CD14-positive monocyte (primary cell): ENCODE data around the gene BRMS1L. TPM values are rescaled to one million over a fixed set of nuclear protein-coding genes. Genes with fewer than 3 reads are reported as not detected.

Source experiments
- DNase-seq, 3 donors: peaks; one replicate each; pipeline ENCODE4 v3.0.0-alpha.2; 2011 to 2022
- H2AFZ ChIP-seq: 2 replicates; pipeline ENCODE4 v1.6.0; 2012; ENCODE audit warnings: mild to moderate bottlenecking, low read depth, low read length, inconsistent platforms; ENCODE audit not compliant: insufficient read depth, poor library complexity, severe bottlenecking
- H3K27ac ChIP-seq, 2 donors: 1 replicate in 1 of 2; 2 replicates in 1 of 2; pipeline ENCODE4 v1.5.1; 2012 to 2013; ENCODE audit warnings: low read length in 2 of 2, control low read depth in 1 of 2, inconsistent platforms in 1 of 2, low read depth in 1 of 2, mild to moderate bottlenecking in 1 of 2
- H3K27me3 ChIP-seq, 2 donors: one replicate each; pipeline versions ENCODE4 v1.6.0 to v1.6.1; 2011 to 2013; ENCODE audit warnings: low read length in 2 of 2; ENCODE audit not compliant: control insufficient read depth in 2 of 2, insufficient read depth in 2 of 2
- H3K36me3 ChIP-seq, 2 donors: replicated peaks in 1 of 2; 1 replicate in 1 of 2; 2 replicates in 1 of 2; pipeline versions ENCODE4 v1.5.1 to v1.6.1; 2012 to 2013; ENCODE audit warnings: low read length in 2 of 2, control low read depth in 1 of 2, inconsistent platforms in 1 of 2, mild to moderate bottlenecking in 1 of 2; ENCODE audit not compliant: insufficient read depth in 2 of 2, control insufficient read depth in 1 of 2
- H3K4me1 ChIP-seq, 2 donors: 1 replicate in 1 of 2; 2 replicates in 1 of 2; pipeline versions ENCODE4 v1.5.1 to v1.6.1; 2012 to 2013; ENCODE audit warnings: low read length in 2 of 2, control low read depth in 1 of 2, inconsistent platforms in 1 of 2, mild to moderate bottlenecking in 1 of 2, moderate library complexity in 1 of 2; ENCODE audit not compliant: insufficient read depth in 2 of 2, control insufficient read depth in 1 of 2
- H3K4me2 ChIP-seq: replicated peaks from 2 replicates; pipeline ENCODE3; 2012; ENCODE audit warnings: low read length, moderate library complexity, mild to moderate bottlenecking; ENCODE audit not compliant: poor library complexity, severe bottlenecking; ENCODE audit errors: extremely low read depth
- H3K4me3 ChIP-seq, 3 experiments: fragments of 200-600 bp in 1 of 3; sonication (generic) in 1 of 3; replicated peaks in 1 of 3; 1 replicate in 2 of 3; 2 replicates in 1 of 3; pipeline ENCODE4 v1.5.1; 2011 to 2013; ENCODE audit warnings: low read length in 3 of 3, mild to moderate bottlenecking in 3 of 3, control low read depth in 2 of 3, low read depth in 2 of 3, inconsistent platforms in 1 of 3, moderate library complexity in 1 of 3
- H3K79me2 ChIP-seq: 2 replicates; pipeline ENCODE4 v1.6.0; 2012; ENCODE audit warnings: mild to moderate bottlenecking, control low read depth, inconsistent platforms, low read length, moderate library complexity; ENCODE audit not compliant: insufficient read depth
- H3K9ac ChIP-seq: 2 replicates; pipeline ENCODE4 v1.6.0; 2017; ENCODE audit warnings: low read length, mild to moderate bottlenecking; ENCODE audit not compliant: insufficient read depth, poor library complexity, severe bottlenecking
- H3K9me3 ChIP-seq, 2 donors: replicated peaks in 1 of 2; 1 replicate in 1 of 2; 2 replicates in 1 of 2; pipeline versions ENCODE4 v1.5.1 to v1.6.1; 2012 to 2013; ENCODE audit warnings: low read length in 2 of 2, control low read depth in 1 of 2; ENCODE audit not compliant: control insufficient read depth in 1 of 2, insufficient read depth in 1 of 2
- H4K20me1 ChIP-seq: 2 replicates; pipeline ENCODE4 v1.6.0; 2012; ENCODE audit warnings: mild to moderate bottlenecking, low read length, control low read depth, moderate library complexity; ENCODE audit not compliant: insufficient read depth
- H3K27ac Mint-ChIP-seq, 7 donors: one replicate each; pipeline ENCODE4 v1.8.0; 2020; ENCODE audit warnings: mild to moderate bottlenecking in 7 of 7, mixed read lengths in 7 of 7, moderate library complexity in 6 of 7, inconsistent platforms in 2 of 7
- H3K27me3 Mint-ChIP-seq, 3 donors: one replicate each; pipeline ENCODE4 v1.8.0; 2021 to 2022; ENCODE audit warnings: low read depth in 3 of 3, mild to moderate bottlenecking in 3 of 3, mixed read lengths in 3 of 3, moderate library complexity in 3 of 3, inconsistent platforms in 1 of 3
- H3K36me3 Mint-ChIP-seq, 2 donors: one replicate each; pipeline ENCODE4 v1.8.0; 2020; ENCODE audit warnings: mixed read lengths in 2 of 2, inconsistent platforms in 1 of 2, mild to moderate bottlenecking in 1 of 2
- H3K4me1 Mint-ChIP-seq: one replicate; pipeline ENCODE4 v1.8.0; 2020; ENCODE audit warnings: mild to moderate bottlenecking, mixed read lengths
- H3K4me3 Mint-ChIP-seq, 2 donors: one replicate each; pipeline ENCODE4 v1.8.0; 2020; ENCODE audit warnings: mild to moderate bottlenecking in 2 of 2, mixed read lengths in 2 of 2, moderate library complexity in 1 of 2
- H3K9me3 Mint-ChIP-seq, 7 donors: one replicate each; pipeline ENCODE4 v1.8.0; 2020 to 2022; ENCODE audit warnings: mixed read lengths in 7 of 7, mild to moderate bottlenecking in 6 of 7, moderate library complexity in 6 of 7, inconsistent platforms in 2 of 7
- WGBS: methylation state at CpG from one replicate; pipeline ENCODE4 v1.1.5; 2013; ENCODE audit warnings: missing lambda C conversion rate; ENCODE audit not compliant: insufficient coverage; 5-methylcytosine and 5-hydroxymethylcytosine counted together
- intact Hi-C, 2 donors: fragments of 100-400 bp; cut with micrococcal nuclease; formaldehyde crosslinking; loops; one replicate each; pipeline versions ENCODE4 v1.15.0 to v1.15.1; 2023
- polyA plus RNA-seq, 3 donors: library from polyadenylated mRNA; depleted of rRNA in 1 of 3; unstranded in 2 of 3; stranded (reverse) in 1 of 3; fragments of 300-500 nt in 2 of 3; fragments of >200 nt in 1 of 3; fragmentation: Illumina TruSeq in 2 of 3; gene quantifications; 1 replicate in 2 of 3; 2 replicates in 1 of 3; pipeline ENCODE4 v1.2.3, GENCODE V29; 2012 to 2021
- TF ChIP-seq, protein P1 (sequence below): fragments of 200-600 bp; IDR thresholded peaks from one replicate; pipeline ENCODE4 v1.8.0; 2022; ENCODE audit warnings: antibody characterized with exemption, mild to moderate bottlenecking

BRMS1L gene
- polyA plus RNA-seq, 3 donors: 0.86 to 2.1 (median 1.7) TPM

DNA sequence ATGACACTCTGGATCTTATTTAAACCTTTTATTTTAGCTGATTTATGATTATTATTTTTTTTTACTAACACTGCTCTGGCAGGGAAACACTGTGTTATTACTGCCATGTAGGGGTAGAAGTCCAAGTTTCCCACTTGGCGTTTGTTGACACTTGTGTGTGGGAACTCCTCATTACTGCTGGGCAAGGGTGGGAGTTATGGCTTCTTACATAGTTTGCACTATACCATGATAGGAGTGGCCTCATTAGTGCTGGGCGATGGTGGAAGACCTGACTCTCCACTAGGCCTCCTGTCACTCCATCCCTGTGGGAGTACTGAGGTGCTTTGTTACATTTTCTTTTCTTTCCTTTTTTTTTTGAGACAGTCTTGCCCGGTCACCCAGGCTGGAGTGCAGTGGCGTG is 83.5 kb downstream of the BRMS1L start:
- Histone ChIP-seq H3K4me3 (no peak overlapping the region), H3K4me2 (no peak overlapping the region), H3K9me3 (no peaks in the 10 kb centered on the region), H4K20me1 (no peaks in the 10 kb centered on the region), H3K4me1 (no peaks in the 10 kb centered on the region), H3K79me2 (no peaks in the 10 kb centered on the region), H3K36me3 (no peaks in the 10 kb centered on the region), H3K9ac (no peak overlapping the region), H3K27me3 (no peaks in the 10 kb centered on the region), H3K27ac (no peak overlapping the region), H2AFZ (no peak overlapping the region)
- Mint-ChIP-seq H3K27me3 (peaks cover 3 to 9% (median 3%) of the 10 kb centered on the region in 3 donors), H3K27ac (no peak overlapping the region), H3K36me3 (no peaks in the 10 kb centered on the region), H3K9me3 (peaks cover 0 to 2% (median 0%) of the 10 kb centered on the region in 7 donors), H3K4me1 (no peaks in the 10 kb centered on the region), H3K4me3 (no peak overlapping the region)
- TF ChIP-seq, protein P1, sequence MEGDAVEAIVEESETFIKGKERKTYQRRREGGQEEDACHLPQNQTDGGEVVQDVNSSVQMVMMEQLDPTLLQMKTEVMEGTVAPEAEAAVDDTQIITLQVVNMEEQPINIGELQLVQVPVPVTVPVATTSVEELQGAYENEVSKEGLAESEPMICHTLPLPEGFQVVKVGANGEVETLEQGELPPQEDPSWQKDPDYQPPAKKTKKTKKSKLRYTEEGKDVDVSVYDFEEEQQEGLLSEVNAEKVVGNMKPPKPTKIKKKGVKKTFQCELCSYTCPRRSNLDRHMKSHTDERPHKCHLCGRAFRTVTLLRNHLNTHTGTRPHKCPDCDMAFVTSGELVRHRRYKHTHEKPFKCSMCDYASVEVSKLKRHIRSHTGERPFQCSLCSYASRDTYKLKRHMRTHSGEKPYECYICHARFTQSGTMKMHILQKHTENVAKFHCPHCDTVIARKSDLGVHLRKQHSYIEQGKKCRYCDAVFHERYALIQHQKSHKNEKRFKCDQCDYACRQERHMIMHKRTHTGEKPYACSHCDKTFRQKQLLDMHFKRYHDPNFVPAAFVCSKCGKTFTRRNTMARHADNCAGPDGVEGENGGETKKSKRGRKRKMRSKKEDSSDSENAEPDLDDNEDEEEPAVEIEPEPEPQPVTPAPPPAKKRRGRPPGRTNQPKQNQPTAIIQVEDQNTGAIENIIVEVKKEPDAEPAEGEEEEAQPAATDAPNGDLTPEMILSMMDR: no peak
- DNase-seq: no peak
- intact Hi-C loops: no loop called here
- WGBS: no CpG with 5 or more reads among the region's 4 CpGs

DNA sequence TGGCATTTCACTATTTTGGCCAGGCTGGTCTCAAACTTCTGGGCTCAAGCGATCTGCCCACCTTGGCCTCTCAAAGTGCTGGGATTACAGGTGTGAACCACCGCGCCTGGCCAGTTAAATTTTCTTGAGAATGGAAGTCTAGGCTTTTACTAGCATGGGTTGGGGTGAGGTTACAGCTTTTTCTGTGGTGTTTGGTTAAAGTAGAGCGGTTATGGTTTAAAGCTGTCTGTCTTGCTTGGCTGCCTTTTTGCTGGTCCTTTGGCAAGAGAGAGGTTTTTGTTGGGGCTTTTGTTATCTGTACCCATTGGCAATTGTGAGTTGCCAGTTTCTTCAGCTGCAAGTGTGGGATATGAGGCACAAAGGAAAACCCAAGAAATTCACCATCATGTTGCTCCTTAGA is 84.1 kb downstream of the BRMS1L start:
- Mint-ChIP-seq H3K4me3 (no peak overlapping the region), H3K27ac (no peak overlapping the region), H3K4me1 (no peaks in the 10 kb centered on the region), H3K27me3 (peaks cover 3 to 9% (median 3%) of the 10 kb centered on the region in 3 donors), H3K36me3 (no peaks in the 10 kb centered on the region), H3K9me3 (peaks cover 0 to 2% (median 0%) of the 10 kb centered on the region in 7 donors)
- Histone ChIP-seq H3K4me3 (no peak overlapping the region), H3K9ac (no peak overlapping the region), H3K79me2 (no peaks in the 10 kb centered on the region), H4K20me1 (no peaks in the 10 kb centered on the region), H2AFZ (no peak overlapping the region), H3K27ac (no peak overlapping the region), H3K4me1 (no peaks in the 10 kb centered on the region), H3K36me3 (no peaks in the 10 kb centered on the region), H3K9me3 (no peaks in the 10 kb centered on the region), H3K4me2 (no peak overlapping the region), H3K27me3 (no peaks in the 10 kb centered on the region)
- TF ChIP-seq, protein P1: no peak
- WGBS: 94% methylated on average over 2 of the region's 4 CpGs
- no peak for DNase-seq
- intact Hi-C loops: no loop called here
